Heart left ventricle (tissue), 13 donors: ENCODE measurements around the gene DIABLO.

Experiments
- CTCF ChIP-seq, 12 donors: fragments of 200-600 bp; sonication (generic) in 4 of 12; IDR thresholded peaks; one replicate each; pipeline versions ENCODE4 v1.5.0 to v1.8.0; 2018 to 2022; ENCODE audit warnings: antibody characterized with exemption in 12 of 12, mild to moderate bottlenecking in 5 of 12
- POLR2A ChIP-seq, 2 donors: fragments of 450-650 bp; IDR thresholded peaks; one replicate each; pipeline ENCODE4 v1.6.1; 2017; ENCODE audit warnings: antibody characterized with exemption in 2 of 2, mild to moderate bottlenecking in 2 of 2, moderate library complexity in 2 of 2
- donor health status: ischemic (EF 13 %, LVEDD 7.1; RV severe dilation, severe dysfunction).
- donor health status: DM: no; HTN: yes; CAD: no.
- donor health status: DM: no; HTN: no; CAD: no.
- donor health status: ischemic (EF 25% LVEDD 6.9; RV normal size, moderate dysfunction).
- donor health status: ischemic (EF 25% LVEDD 5.7; RV mildly dilated, moderate dysfunction).
- donor health status: ischemic (EF 35%, LVEDD 5.7; RV mildly dilated, moderate dysfunction).
- donor health status: nonischemic (EF 11% LVEDD 7.7; RV severe dilation, severe dysfunction).
- donor health status: DM: yes; HTN: yes; CAD: no.
- donor health status: PGD.
- donor health status: ischemic (EF 29% LVEDD 5.4; RV normal size, mild dysfunction).
- donor health status: nonischemic (EF 23%, LVEDD 6.1; RV moderate dilation, normal function).

GRCh38 chr12:122160761-122161160 is 65.1 kb downstream of the DIABLO start:
- no peak for TF ChIP-seq CTCF (IDR thresholded peaks at IDR 0.05)
- no peak for TF ChIP-seq POLR2A (IDR thresholded peaks at IDR 0.05)
